ENCODE data around the gene NRP2. TPM values are rescaled to one million over a fixed set of nuclear protein-coding genes. Genes with fewer than 3 reads are reported as not detected.

Gene NRP2
- total RNA-seq, 2 experiments from 2014 or later: 0.26 to 5.7 TPM

DNA sequence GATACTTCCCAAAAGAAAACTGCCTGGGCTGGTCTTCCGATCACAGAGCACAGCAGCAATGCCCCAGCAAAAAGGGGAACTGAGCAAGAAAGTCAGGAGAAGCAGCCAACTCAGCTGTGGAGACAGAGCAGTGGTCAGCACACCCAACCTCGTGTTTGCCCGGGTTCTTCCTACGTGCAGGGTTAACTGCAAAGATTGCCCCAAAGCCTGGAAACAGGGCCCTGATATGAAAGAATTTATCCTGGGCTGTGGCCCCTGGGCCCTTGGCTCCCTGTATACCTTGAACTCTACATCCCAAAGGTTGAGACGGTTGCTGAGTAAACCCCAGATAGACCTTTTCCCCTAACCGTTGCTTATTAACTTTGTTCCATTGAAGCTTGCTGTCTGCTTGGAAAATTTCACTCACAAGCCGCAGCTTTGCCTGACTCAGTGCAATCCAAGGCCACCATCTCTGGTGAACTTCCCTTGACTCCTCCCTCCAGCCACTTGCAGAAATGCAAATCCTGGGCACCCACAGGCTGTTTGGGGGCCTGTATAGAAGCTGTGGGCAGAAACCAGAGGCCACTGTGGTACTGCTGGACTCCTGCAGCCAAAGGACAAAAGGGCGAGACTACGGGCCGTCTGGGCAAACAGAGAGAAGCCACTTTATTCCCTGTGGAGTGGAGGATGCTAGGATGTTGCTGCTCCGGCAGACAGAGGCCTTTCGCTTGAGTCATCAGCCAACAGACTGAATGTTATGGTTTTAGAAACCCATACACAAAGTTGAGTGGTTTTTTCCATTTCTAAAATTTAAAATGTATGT is 18.2 kb downstream of the NRP2 start:
- ATAC-seq: no peak
- DNase-seq: no peak
- Mint-ChIP-seq H3K9me3 (ENCODE audit: low read depth) (no peaks in the 10 kb centered on the region), H3K27me3 (peaks cover 4% of the 10 kb centered on the region), H3K27ac (no peak overlapping the region), H3K4me3 (no peak overlapping the region), H3K4me1 (no peaks in the 10 kb centered on the region), H3K36me3 (no peaks in the 10 kb centered on the region)
- CTCF ChIA-PET: interaction anchor here (0.7 kb wide), 1 partner anchor 50 kb away, joined by 3 read pairs; no protein-coding TSS in a partner anchor

DNA sequence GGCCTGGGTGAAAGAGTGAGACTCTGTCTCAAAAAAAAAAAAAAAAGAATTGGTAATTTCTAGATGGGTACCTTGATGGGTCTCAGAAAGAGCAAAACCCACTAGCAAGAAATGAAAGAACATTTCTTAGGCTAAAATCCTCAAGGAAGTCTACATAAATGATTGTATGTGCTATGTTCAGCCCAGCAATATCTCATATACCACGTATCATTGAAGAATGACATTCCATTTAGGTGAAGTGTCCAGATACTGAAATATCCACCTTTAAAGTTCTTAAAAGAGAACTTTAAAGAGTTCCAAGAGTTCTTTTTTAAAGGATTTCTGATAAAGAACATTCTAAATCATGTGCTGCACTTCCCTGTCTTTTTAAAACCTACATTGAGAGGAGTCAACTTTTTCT is 19.2 kb downstream of the NRP2 start:
- H3K36me3 Mint-ChIP-seq: no peaks in the 10 kb centered on the region
- DNase-seq: no peak
- no peak for ATAC-seq
- H3K9me3 Mint-ChIP-seq (ENCODE audit: low read depth): no peaks in the 10 kb centered on the region
- CTCF ChIA-PET: no interaction called here
- H3K4me1 Mint-ChIP-seq: peaks cover 4% of the 10 kb centered on the region
- no peak overlapping the region for H3K27ac Mint-ChIP-seq
- peaks cover 4% of the 10 kb centered on the region for H3K27me3 Mint-ChIP-seq
- no peak overlapping the region for H3K4me3 Mint-ChIP-seq

DNA sequence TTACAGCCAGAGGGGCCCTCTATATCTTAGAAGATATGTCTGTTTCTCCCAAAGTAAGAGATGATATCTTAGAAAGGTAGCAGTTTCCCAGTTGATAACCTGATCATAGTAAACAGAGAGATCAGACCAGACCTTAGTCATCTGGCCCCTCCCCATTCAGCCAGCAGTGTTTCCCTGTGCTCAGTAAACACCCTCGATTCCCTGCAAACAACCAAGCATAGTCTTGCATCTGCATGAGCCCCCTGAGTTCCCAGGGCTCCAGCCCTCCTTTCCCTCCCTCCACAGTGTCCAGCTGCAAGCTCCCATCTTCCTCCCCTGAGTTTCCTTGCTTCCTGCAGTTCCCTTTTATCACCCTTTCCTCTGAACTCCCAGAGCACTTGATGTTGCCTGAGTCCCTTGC is 20.3 kb downstream of the NRP2 start:
- H3K27ac Mint-ChIP-seq: no peak overlapping the region
- no peak for DNase-seq
- no peaks in the 10 kb centered on the region for H3K9me3 Mint-ChIP-seq (ENCODE audit: low read depth)
- CTCF ChIA-PET: no interaction called here
- no peaks in the 10 kb centered on the region for H3K36me3 Mint-ChIP-seq
- no peak for ATAC-seq
- peaks cover 9% of the 10 kb centered on the region for H3K4me1 Mint-ChIP-seq
- no peak overlapping the region for H3K4me3 Mint-ChIP-seq
- peaks cover 4% of the 10 kb centered on the region for H3K27me3 Mint-ChIP-seq

DNA sequence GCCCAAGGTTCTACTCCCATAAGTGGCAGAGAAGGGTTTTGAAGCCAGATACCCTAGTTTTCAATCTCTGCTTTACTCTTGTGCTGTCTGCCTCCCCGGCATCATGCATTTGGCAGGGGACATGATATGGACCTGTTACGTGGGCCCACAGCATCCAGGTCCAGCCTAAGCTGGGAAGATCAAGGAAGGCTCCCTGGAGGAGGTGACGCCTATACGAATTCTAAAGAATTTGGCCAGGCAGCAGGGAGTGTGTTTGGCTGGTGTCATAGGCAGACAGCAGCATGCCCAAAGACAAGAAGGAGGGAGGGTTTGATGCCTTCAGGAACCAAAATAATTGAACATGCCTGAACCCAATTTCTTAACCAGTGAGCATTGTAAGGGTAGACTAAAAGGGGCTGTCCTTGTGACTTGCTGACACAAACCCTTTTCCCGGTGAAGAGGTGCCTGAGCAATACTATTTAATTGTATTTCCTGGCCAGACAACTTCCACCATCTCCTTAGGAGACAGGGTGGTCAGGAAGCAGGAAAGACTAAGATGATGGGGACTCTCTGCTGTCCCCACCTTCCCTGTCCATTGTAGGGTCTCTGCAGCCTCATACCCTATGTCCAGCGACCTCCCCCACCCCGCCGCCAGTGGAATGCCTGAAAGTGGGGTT is 21.3 kb downstream of the NRP2 start:
- H3K27me3 Mint-ChIP-seq: peaks cover 4% of the 10 kb centered on the region
- no peaks in the 10 kb centered on the region for H3K36me3 Mint-ChIP-seq
- H3K9me3 Mint-ChIP-seq (ENCODE audit: low read depth): no peaks in the 10 kb centered on the region
- H3K27ac Mint-ChIP-seq: no peak overlapping the region
- H3K4me3 Mint-ChIP-seq: no peak overlapping the region
- DNase-seq (no peak), ATAC-seq (no peak)
- CTCF ChIA-PET: no interaction called here
- peaks cover 9% of the 10 kb centered on the region for H3K4me1 Mint-ChIP-seq

DNA sequence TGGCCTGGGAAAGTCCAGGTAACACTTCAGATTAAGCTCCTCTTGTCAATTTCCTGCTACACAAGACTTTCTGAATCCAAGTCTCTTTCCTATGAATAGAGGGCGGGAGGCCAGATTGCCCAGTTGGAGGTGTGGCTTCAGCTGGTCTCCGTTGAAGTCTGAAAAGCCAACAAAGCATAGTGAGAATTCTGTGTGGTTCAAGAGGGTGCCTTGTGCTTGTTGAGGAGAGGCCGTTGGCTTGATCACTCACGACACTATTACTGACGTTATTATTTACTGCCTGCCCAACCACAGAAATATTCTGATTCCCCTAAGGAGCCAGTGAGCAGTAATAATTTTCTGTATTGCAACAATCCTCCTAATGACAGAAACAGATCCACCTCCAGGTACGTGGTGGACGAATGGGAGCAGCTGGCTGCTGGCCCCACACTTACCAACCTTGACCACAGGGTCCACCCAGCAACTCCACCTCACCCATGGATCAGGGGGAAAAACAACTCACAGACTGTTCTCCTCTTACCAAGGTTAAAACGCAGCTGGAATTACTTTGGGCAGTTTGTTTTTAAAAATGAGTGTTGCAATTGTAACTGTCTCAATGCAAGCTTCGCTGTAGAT is 21.9 kb downstream of the NRP2 start:
- Mint-ChIP-seq H3K9me3 (ENCODE audit: low read depth) (no peaks in the 10 kb centered on the region), H3K36me3 (no peaks in the 10 kb centered on the region), H3K27ac (no peak overlapping the region), H3K4me1 (peaks cover 9% of the 10 kb centered on the region), H3K27me3 (peaks cover 2% of the 10 kb centered on the region), H3K4me3 (no peak overlapping the region)
- DNase-seq (no peak), ATAC-seq (no peak)
- CTCF ChIA-PET: no interaction called here

DNA sequence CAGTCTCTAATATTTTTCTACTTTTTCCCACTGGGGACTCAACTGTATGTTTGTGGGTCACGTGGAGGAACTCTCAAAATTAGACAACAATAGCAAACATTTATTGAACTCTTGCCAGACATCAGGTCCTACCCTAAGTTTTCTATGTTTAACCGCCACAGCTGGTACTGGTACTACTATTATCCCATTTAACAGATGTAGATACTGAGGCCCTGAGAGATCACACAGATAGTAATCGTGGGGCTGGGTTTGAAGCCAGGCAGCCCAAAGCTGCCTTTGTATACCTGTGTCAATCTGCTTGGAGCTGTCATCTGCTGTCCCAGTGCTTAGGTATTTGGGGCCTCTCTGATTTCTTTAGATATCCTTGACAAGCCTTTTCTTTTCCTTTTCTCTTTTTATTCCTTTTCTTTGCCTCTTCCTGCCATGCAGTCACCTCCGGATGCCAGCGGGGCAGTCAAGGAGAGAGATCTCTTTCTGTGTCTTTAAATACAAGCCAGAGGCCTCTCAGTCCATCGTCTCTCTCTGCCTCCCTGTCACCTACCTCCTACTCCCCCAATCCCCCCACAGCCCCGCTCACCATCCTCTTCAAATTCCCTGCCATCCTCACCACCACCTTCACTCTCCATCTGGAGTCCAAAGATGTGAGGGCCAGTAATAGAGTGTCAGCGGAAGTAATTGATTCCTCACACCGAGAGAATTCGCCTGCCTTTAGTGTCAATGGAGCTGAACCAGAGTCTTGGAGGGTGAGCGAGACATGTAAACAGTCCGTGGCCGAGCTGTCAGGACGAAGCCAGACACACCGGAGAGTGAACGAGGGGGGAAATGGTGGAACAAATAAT is 23.4 kb downstream of the NRP2 start:
- DNase-seq (no peak), ATAC-seq (no peak)
- no peaks in the 10 kb centered on the region for H3K9me3 Mint-ChIP-seq (ENCODE audit: low read depth)
- no peak overlapping the region for H3K27ac Mint-ChIP-seq
- H3K4me1 Mint-ChIP-seq: peaks cover 9% of the 10 kb centered on the region
- CTCF ChIA-PET: no interaction called here
- no peaks in the 10 kb centered on the region for H3K27me3 Mint-ChIP-seq
- no peak overlapping the region for H3K4me3 Mint-ChIP-seq
- H3K36me3 Mint-ChIP-seq: no peaks in the 10 kb centered on the region

DNA sequence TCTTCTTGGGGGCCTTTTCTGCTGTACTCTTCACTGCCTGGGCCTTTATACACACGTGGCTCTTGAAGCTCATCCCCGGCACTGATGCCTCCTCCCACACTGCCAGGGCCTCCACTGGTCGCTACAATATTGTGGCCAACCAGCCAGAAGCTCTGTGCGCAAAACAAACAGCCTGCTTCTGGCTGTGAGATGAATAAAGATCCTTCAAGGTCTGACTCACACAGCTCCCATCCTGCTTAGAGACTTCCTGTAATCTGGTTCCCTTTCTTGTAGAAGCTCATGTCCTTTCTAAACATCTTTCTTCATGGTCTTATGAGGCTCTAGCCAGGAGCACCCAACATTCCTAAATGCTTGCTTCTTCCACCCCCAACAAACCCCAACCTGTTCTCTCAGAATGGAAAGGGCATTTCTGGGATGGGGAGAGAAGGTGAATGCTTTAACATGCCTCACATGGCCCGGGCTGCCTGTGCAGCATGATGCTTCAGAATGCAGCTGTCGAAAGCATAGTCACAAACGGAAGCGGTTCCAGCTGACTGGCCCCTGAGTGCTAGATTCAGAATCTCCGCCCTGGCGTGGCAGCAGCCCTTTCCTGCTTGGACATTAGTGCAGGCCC is 24.6 kb downstream of the NRP2 start:
- H3K36me3 Mint-ChIP-seq: no peaks in the 10 kb centered on the region

DNA sequence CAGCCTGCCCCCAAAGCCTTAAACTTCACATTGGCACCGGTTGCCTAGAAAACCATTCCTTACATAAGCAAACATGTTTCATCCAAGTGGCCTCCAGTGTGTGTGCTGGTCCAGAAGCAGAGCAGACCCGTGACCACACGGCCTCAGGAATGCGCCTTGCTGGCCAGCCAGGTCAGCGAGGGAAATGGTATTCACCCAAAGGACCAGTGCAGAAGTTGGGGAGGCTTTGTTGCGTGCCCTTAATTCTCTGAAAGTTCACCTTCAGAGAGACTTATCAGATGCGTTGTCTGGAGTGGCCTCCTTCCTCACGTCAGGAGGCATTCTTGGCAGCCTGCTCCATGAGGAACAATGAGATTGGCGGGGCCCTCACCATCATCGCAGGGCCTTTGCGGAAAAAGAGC is 25.9 kb downstream of the NRP2 start:
- peaks cover 5% of the 10 kb centered on the region for H3K27me3 Mint-ChIP-seq
- no peaks in the 10 kb centered on the region for H3K9me3 Mint-ChIP-seq (ENCODE audit: low read depth)
- CTCF ChIA-PET: no interaction called here
- H3K36me3 Mint-ChIP-seq: no peaks in the 10 kb centered on the region
- H3K4me1 Mint-ChIP-seq: peaks cover 9% of the 10 kb centered on the region
- ATAC-seq (no peak), DNase-seq (no peak)
- H3K4me3 Mint-ChIP-seq: no peak overlapping the region
- no peak overlapping the region for H3K27ac Mint-ChIP-seq

More for the DNA sequence above, 24.6 kb downstream of the NRP2 start:
- H3K27ac Mint-ChIP-seq: peak overlapping the region; percentile 68
- H3K9me3 Mint-ChIP-seq (ENCODE audit: low read depth): no peaks in the 10 kb centered on the region
- DNase-seq (peak; percentile 53), ATAC-seq (peak; percentile 78)
- peaks cover 9% of the 10 kb centered on the region for H3K4me1 Mint-ChIP-seq
- no peaks in the 10 kb centered on the region for H3K27me3 Mint-ChIP-seq
- H3K4me3 Mint-ChIP-seq: no peak overlapping the region
- CTCF ChIA-PET: interaction anchor here (1.1 kb wide), 1 partner anchor 27 kb away, joined by 4 read pairs; no protein-coding TSS in a partner anchor

DNA sequence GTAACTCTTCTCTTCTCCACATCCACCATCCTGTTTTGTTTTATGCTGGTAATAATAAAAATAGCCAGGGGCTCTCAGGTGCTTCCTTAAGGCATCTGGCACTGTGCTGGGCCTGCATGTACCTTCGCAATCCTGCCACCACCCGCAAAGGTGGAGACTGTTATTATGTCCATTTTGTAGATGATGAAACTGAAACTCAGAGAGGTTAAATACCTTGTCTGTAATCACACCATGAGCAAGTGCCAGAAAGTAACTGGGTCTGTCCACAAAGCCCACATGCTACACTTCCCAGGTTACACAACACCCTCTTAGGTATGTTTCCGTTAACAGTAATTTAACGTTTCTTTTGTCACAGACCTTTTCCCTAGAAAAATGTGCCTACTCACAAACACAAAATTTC is 27.0 kb downstream of the NRP2 start:
- peaks cover 10% of the 10 kb centered on the region for H3K27me3 Mint-ChIP-seq
- no peaks in the 10 kb centered on the region for H3K9me3 Mint-ChIP-seq (ENCODE audit: low read depth)
- no peak overlapping the region for H3K27ac Mint-ChIP-seq
- H3K4me3 Mint-ChIP-seq: no peak overlapping the region
- DNase-seq (no peak), ATAC-seq (no peak)
- H3K4me1 Mint-ChIP-seq: peaks cover 9% of the 10 kb centered on the region
- CTCF ChIA-PET: no interaction called here
- no peaks in the 10 kb centered on the region for H3K36me3 Mint-ChIP-seq

DNA sequence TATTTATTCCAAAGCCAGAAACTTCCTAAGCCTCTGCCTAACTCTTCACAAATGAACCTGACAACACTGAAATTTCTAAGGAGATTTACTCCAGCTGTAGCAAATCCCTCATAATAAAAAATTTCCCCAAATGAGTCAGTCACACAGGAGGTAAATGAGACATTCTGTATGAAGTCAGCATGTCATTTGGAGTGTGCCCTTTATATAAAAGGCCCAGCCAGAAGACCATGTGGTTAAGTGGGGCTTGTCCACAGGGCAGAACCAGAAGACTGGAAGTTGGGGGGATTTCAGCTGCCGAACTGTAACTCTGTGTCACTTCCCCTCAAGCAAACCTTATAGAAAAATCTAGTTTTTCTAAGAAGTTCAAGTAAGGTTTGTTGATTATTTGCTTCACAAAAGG is 30.2 kb downstream of the NRP2 start:
- Mint-ChIP-seq H3K27me3 (peaks cover 13% of the 10 kb centered on the region), H3K27ac (no peak overlapping the region), H3K36me3 (no peaks in the 10 kb centered on the region), H3K4me1 (no peaks in the 10 kb centered on the region), H3K9me3 (ENCODE audit: low read depth) (no peaks in the 10 kb centered on the region), H3K4me3 (no peak overlapping the region)
- DNase-seq (no peak), ATAC-seq (no peak)
- CTCF ChIA-PET: no interaction called here

DNA sequence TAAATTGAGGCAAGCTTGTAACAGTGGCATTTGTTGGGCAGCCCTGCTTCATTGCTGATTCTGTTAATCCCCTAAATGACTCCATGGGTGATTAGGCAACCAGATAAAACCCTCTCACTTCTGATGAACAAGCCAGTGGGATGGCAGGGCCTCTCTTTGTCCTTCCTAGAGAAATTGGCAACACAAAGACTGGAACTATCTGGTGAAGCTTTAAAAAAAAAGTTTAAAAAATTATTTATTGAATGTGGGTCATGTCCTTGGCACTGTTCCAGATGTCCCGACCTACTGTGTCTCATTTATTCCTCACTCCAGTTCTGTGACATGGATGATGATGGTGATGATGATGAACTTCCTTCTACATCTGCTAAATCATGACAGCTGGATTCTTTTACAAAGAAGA is 30.8 kb downstream of the NRP2 start:
- H3K4me1 Mint-ChIP-seq: no peaks in the 10 kb centered on the region
- H3K27ac Mint-ChIP-seq: no peak overlapping the region
- no peaks in the 10 kb centered on the region for H3K9me3 Mint-ChIP-seq (ENCODE audit: low read depth)
- no peaks in the 10 kb centered on the region for H3K36me3 Mint-ChIP-seq
- CTCF ChIA-PET: no interaction called here
- H3K27me3 Mint-ChIP-seq: peaks cover 16% of the 10 kb centered on the region
- DNase-seq (no peak), ATAC-seq (no peak)
- H3K4me3 Mint-ChIP-seq: no peak overlapping the region

DNA sequence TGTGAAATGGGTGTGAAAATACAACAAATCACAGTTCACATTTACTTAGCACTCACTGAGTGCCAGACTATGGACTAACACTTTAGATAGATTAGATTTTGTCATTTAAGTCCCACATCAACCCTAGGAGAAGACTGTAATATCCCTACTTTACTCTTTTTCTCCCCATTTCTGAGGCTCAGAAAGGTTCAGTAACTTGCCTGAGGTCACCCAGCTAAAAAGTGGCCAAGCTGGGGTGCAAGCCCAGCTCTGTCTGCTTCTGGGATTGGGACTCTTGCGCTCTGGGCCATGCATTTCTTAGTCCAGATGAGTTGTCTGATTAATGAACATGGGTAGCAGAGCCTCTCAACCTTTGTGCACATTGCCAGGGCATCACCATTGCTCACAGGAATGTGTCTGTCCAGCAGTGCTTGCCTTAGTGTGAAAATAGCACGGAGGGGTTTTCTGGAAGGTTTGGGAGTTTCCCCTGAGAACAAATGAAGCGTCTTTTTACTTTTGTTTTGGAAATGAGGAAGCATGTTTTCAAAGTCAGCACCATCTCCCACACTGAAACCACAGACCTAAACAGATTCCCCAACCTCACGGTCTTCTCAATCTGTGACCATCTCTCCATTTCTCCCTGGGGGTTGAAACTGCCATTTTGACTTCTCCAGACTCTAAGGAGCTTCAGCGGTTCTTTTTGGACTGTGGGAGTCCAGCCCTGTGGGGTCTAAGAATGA is 31.9 kb downstream of the NRP2 start:
- H3K9me3 Mint-ChIP-seq (ENCODE audit: low read depth): no peaks in the 10 kb centered on the region
- no peak overlapping the region for H3K27ac Mint-ChIP-seq
- no peaks in the 10 kb centered on the region for H3K36me3 Mint-ChIP-seq
- H3K27me3 Mint-ChIP-seq: peaks cover 16% of the 10 kb centered on the region
- no peak for ATAC-seq
- CTCF ChIA-PET: no interaction called here
- no peak for DNase-seq
- H3K4me1 Mint-ChIP-seq: no peaks in the 10 kb centered on the region
- no peak overlapping the region for H3K4me3 Mint-ChIP-seq
